ENCODE results near the gene KCNC4. TPM values are rescaled to one million over a fixed set of nuclear protein-coding genes. Genes with fewer than 3 reads are reported as not detected.

Gene KCNC4
- total and polyA plus RNA-seq, 7 donors: 0.60 to 6.4 (median 2.1) TPM

GRCh38 chr1:110255392-110255787, 45.3 kb downstream of the KCNC4 start:
- Histone ChIP-seq H3K4me1 (no peaks in the 10 kb centered on the region), H3K36me3 (no peaks in the 10 kb centered on the region), H3K27ac (no peak overlapping the region), H3K4me3 (no peak overlapping the region), H3K9me3 (no peaks in the 10 kb centered on the region), H3K27me3 (no peaks in the 10 kb centered on the region)
- intact Hi-C loops (cut with DNase I): no loop called here
- WGBS, 2 donors: 47 to 60% methylated on average over 4 of the region's 4 CpGs
- DNase-seq: no peak
- TF ChIP-seq CTCF (IDR thresholded peaks at IDR 0.05) (no peak), POLR2A (IDR thresholded peaks at IDR 0.05) (no peak), EP300 (IDR thresholded peaks at IDR 0.05) (no peak), POLR2AphosphoS5 (IDR thresholded peaks at IDR 0.05) (no peak)

- no peak for DNase-seq
- no peaks in the 10 kb centered on the region for H3K9me3 ChIP-seq
- H3K36me3 ChIP-seq: no peaks in the 10 kb centered on the region
- H3K4me1 ChIP-seq: no peaks in the 10 kb centered on the region
- TF ChIP-seq POLR2AphosphoS5 (IDR thresholded peaks at IDR 0.05): no peak
- 69 to 75% methylated on average over 2 of the region's 2 CpGs for WGBS, 2 donors
- H3K27ac ChIP-seq: no peak overlapping the region
- no peak overlapping the region for H3K4me3 ChIP-seq
- peaks cover 0 to 4% (median 0%) of the 10 kb centered on the region in 3 donors for H3K27me3 ChIP-seq
- intact Hi-C loops (cut with DNase I): no loop called here
Measured at GRCh38 chr1:110258734-110259133, 48.6 kb downstream of the KCNC4 start.

GRCh38 chr1:110259770-110260169, 49.7 kb downstream of the KCNC4 start:
- 65 to 75% methylated on average over 2 of the region's 2 CpGs for WGBS, 2 donors
- intact Hi-C loops (cut with DNase I): no loop called here
- H3K4me1 ChIP-seq: no peaks in the 10 kb centered on the region

More at GRCh38 chr1:110259770-110260169, 49.7 kb downstream of the KCNC4 start:
- no peaks in the 10 kb centered on the region for H3K9me3 ChIP-seq
- TF ChIP-seq CTCF (IDR thresholded peaks at IDR 0.05) (no peak), EP300 (IDR thresholded peaks at IDR 0.05) (no peak), POLR2AphosphoS5 (IDR thresholded peaks at IDR 0.05) (no peak), POLR2A (IDR thresholded peaks at IDR 0.05) (no peak)
- no peaks in the 10 kb centered on the region for H3K36me3 ChIP-seq
- H3K4me3 ChIP-seq: no peak overlapping the region
- DNase-seq: no peak
- no peak overlapping the region for H3K27ac ChIP-seq
- H3K27me3 ChIP-seq: peaks cover 0 to 4% (median 0%) of the 10 kb centered on the region in 3 donors

Small RNA genes lying within 50 kb of the gene (small RNA-seq; reads per million reads assigned to genes)
- 0 reads per million in 3 donors for gene AL137790.1

Other genes starting within 250 kb of the KCNC4 start
- 10 to 100 TPM; 58.2 to 76.7 (median 73.4) TPM for gene AHCYL1, start 225.5 kb upstream of the KCNC4 start, total RNA-seq
- gene AHCYL1, start 225.5 kb upstream of the KCNC4 start, polyA plus RNA-seq: 10 to 100 TPM; 42.6 to 57.3 (median 49.1) TPM
- gene STRIP1, start 175.7 kb upstream of the KCNC4 start, total RNA-seq: 10 to 100 TPM; 32.8 to 47.8 (median 36.1) TPM
- gene STRIP1, start 175.7 kb upstream of the KCNC4 start, polyA plus RNA-seq: 10 to 100 TPM in 1 of 3 donors, 1 to 10 TPM in 2; 7.9 to 24.8 (median 9.6) TPM
- gene ALX3, start 139.6 kb upstream of the KCNC4 start, total RNA-seq: not detected
- under 1 TPM in 1 of 3 donors, not detected in 2; 0.13 TPM for gene ALX3, start 139.6 kb upstream of the KCNC4 start, polyA plus RNA-seq
- gene UBL4B, start 97.9 kb upstream of the KCNC4 start, total RNA-seq: under 1 TPM in 1 of 4 donors, not detected in 3; 0.33 TPM
- under 1 TPM in 1 of 3 donors, not detected in 2; 0.06 TPM for gene UBL4B, start 97.9 kb upstream of the KCNC4 start, polyA plus RNA-seq
- under 1 TPM in 3 of 4 donors, not detected in 1; 0.36 to 0.83 (median 0.41) TPM for gene SLC6A17, start 59.8 kb upstream of the KCNC4 start, total RNA-seq
- gene SLC6A17, start 59.8 kb upstream of the KCNC4 start, polyA plus RNA-seq: under 1 TPM in 2 of 3 donors, not detected in 1; under 0.01 to 0.20 TPM
- 10 to 100 TPM; 23.2 to 32.1 (median 25.5) TPM for gene RBM15, start 129.1 kb downstream of the KCNC4 start, total RNA-seq
- 1 to 10 TPM; 1.8 to 8.9 (median 2.5) TPM for gene RBM15, start 129.1 kb downstream of the KCNC4 start, polyA plus RNA-seq
- 10 to 100 TPM in 1 of 4 donors, 1 to 10 TPM in 3; 3.7 to 10.2 (median 7.5) TPM for gene SLC16A4, start 180.7 kb downstream of the KCNC4 start, total RNA-seq
- gene SLC16A4, start 180.7 kb downstream of the KCNC4 start, polyA plus RNA-seq: 1 to 10 TPM in 2 of 3 donors, not detected in 1; 1.6 to 3.0 TPM
- gene LAMTOR5, start 197.4 kb downstream of the KCNC4 start, total RNA-seq: 100 to 1,000 TPM in 2 of 4 donors, 10 to 100 TPM in 2; 61.2 to 117 (median 91.4) TPM
- 100 to 1,000 TPM; 249 to 543 (median 418) TPM for gene LAMTOR5, start 197.4 kb downstream of the KCNC4 start, polyA plus RNA-seq
- gene PROK1, start 240.8 kb downstream of the KCNC4 start, total RNA-seq: 1 to 10 TPM in 1 of 4 donors, not detected in 3; 3.2 TPM
- under 1 TPM in 2 of 3 donors, not detected in 1; 0.09 to 0.46 TPM for gene PROK1, start 240.8 kb downstream of the KCNC4 start, polyA plus RNA-seq